Esophagus muscularis mucosa (tissue), 3 donors: ENCODE results near the gene SPINT2.

ENCODE experiments used
- POLR2AphosphoS5 ChIP-seq, 2 donors: sonication (generic); formaldehyde crosslinking; IDR thresholded peaks; one replicate each; pipeline ENCODE4 v1.6.1; 2017; ENCODE audit warnings: antibody characterized with exemption in 2 of 2
- TF ChIP-seq, protein P1 (sequence below), 3 experiments: fragments of 200-600 bp in 2 of 3; fragments of 450-650 bp in 1 of 3; sonication (generic) in 2 of 3; IDR thresholded peaks; one replicate each; pipeline ENCODE4 v1.5.1; 2017 to 2019; ENCODE audit warnings: antibody characterized with exemption in 3 of 3, mild to moderate bottlenecking in 2 of 3, moderate library complexity in 1 of 3

DNA sequence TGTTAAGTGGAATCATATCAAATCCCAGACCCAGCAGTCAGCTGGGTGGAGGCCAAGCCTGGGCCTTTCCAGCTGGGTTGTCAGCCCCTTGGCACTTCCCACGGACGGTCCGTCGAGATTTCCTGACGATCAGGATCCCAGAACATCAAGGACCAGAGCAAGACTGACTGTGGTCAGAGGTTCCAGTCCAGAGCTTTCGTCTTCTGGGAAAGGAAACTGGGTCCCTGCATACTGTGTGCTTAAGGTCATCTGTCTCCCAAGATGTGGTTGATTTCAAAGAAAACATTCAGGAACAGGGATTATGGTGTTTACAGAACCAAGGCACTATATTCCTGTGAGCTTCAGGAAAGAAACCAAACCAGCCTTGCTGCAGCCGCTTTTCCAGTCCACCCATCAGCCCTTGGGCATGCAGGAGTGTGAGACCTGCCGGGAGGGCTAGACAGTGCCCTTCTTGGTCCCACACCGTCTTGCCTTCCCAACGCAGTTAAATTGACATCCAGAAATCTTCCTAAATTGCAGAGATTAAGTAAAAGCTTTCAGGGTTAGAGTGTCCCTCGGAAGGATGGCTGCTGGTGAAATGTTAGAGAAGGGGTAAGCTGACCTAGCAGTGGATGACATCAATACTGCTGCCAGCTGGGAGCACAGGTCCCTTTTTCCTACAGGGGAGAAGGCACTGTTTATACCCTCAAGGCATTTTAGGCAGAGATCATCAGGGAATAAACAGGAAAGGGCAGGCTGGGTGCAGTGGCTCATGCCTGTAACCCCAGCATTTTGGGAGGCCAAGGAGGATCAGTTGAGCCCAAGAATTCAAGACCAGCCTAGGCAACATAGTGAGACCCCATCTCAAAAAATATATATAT lies 34.7 kb downstream of the SPINT2 start:
- TF ChIP-seq, protein P1, sequence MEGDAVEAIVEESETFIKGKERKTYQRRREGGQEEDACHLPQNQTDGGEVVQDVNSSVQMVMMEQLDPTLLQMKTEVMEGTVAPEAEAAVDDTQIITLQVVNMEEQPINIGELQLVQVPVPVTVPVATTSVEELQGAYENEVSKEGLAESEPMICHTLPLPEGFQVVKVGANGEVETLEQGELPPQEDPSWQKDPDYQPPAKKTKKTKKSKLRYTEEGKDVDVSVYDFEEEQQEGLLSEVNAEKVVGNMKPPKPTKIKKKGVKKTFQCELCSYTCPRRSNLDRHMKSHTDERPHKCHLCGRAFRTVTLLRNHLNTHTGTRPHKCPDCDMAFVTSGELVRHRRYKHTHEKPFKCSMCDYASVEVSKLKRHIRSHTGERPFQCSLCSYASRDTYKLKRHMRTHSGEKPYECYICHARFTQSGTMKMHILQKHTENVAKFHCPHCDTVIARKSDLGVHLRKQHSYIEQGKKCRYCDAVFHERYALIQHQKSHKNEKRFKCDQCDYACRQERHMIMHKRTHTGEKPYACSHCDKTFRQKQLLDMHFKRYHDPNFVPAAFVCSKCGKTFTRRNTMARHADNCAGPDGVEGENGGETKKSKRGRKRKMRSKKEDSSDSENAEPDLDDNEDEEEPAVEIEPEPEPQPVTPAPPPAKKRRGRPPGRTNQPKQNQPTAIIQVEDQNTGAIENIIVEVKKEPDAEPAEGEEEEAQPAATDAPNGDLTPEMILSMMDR (IDR thresholded peaks at IDR 0.05), result no peak
- no peak for TF ChIP-seq POLR2AphosphoS5 (IDR thresholded peaks at IDR 0.05)
